ENCODE data around the gene CNTNAP5.
A peak's percentile ranks its signal among the peaks of the same experiment; 100 is the strongest.

CNTNAP5 gene

GRCh38 chr2:124836416-124836815 lies 811.3 kb downstream of the CNTNAP5 start:
- DNase-seq, result no peak

GRCh38 chr2:124837496-124837895 lies 812.4 kb downstream of the CNTNAP5 start:
- no peak for DNase-seq

GRCh38 chr2:124838406-124838805 lies 813.3 kb downstream of the CNTNAP5 start:
- DNase-seq, result no peak

- no peak for DNase-seq
These were observed 842.2 kb downstream of the CNTNAP5 start for GRCh38 chr2:124867247-124867646.

- DNase-seq, result no peak
These were observed 849.1 kb downstream of the CNTNAP5 start for GRCh38 chr2:124874219-124874618.

GRCh38 chr2:124874676-124875075 lies 849.6 kb downstream of the CNTNAP5 start:
- DNase-seq, result no peak

- DNase-seq, result peak; percentile 33
These were observed 850.6 kb downstream of the CNTNAP5 start for GRCh38 chr2:124875627-124876244.

- no peak for DNase-seq
These were observed 852.1 kb downstream of the CNTNAP5 start for GRCh38 chr2:124877141-124877577.

- DNase-seq, result no peak
These were observed 854.6 kb downstream of the CNTNAP5 start for GRCh38 chr2:124879640-124880039.

GRCh38 chr2:124880995-124881394 lies 855.9 kb downstream of the CNTNAP5 start:
- no peak for DNase-seq

- no peak for DNase-seq
These were observed 857.3 kb downstream of the CNTNAP5 start for GRCh38 chr2:124882423-124882822.

GRCh38 chr2:124883595-124883994 lies 858.5 kb downstream of the CNTNAP5 start:
- no peak for DNase-seq

- DNase-seq, result no peak
These were observed 859.2 kb downstream of the CNTNAP5 start for GRCh38 chr2:124884315-124884714.

- DNase-seq, result no peak
These were observed 861.1 kb downstream of the CNTNAP5 start for GRCh38 chr2:124886216-124886615.

GRCh38 chr2:124887466-124887865 lies 862.4 kb downstream of the CNTNAP5 start:
- no peak for DNase-seq

- no peak for DNase-seq
These were observed 863.3 kb downstream of the CNTNAP5 start for GRCh38 chr2:124888431-124888830.

- DNase-seq, result peak; percentile 16
These were observed 869.1 kb downstream of the CNTNAP5 start for GRCh38 chr2:124894199-124894598.

- DNase-seq, result no peak
These were observed 873.7 kb downstream of the CNTNAP5 start for GRCh38 chr2:124898827-124899226.

GRCh38 chr2:124908411-124908810 lies 883.3 kb downstream of the CNTNAP5 start:
- no peak for DNase-seq

- no peak for DNase-seq
These were observed 886.5 kb downstream of the CNTNAP5 start for GRCh38 chr2:124911560-124911959.

GRCh38 chr2:124913868-124914267 lies 888.8 kb downstream of the CNTNAP5 start:
- no peak for DNase-seq

- peak; percentile 13 for DNase-seq
These were observed 890.5 kb downstream of the CNTNAP5 start for GRCh38 chr2:124915567-124915966.

GRCh38 chr2:124919296-124919695 lies 894.2 kb downstream of the CNTNAP5 start:
- DNase-seq, result no peak

GRCh38 chr2:124920448-124920847 lies 895.4 kb downstream of the CNTNAP5 start:
- DNase-seq, result no peak

GRCh38 chr2:124921191-124921590 lies 896.1 kb downstream of the CNTNAP5 start:
- DNase-seq, result no peak

Measured in DMS53 (cell line).